ENCODE data around the gene TMEM125.

Gene TMEM125

DNA sequence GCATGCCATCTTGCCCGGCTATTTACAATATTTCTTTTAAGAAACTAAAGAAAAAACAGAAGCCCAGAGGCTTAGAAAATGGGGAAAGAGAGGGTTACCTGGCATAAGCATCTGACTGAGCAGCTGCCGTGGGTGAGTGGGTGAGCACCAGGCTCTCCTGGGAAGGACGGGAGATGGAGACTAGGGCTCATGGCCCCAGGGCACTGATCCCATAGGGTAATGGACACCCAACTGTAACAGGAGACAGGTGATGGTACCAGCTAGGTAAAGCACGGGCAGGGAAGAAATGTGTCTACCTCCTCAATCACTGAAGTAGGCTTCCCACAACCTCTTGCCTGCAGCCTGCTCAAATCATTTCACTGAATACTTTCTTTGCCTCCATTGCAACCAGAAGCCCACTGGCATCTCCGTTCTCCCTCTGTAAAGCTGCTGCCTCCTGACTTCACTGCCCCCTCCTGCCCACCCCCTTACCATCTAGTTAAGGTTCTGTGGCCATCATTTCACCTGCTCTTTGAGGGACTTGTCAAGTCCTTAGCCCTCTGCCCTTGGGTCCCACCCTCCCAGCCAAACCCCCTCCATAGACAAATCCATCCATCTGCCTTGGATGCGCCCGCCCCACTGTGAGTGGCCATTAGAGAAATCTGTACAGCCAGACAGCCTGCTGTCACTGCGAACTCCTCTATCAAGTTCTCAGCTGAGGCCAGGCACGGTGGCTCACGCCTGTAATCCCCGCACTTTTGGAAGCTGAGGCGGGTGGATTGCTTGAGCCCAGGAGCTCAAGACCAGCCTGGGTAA lies 6.2 kb downstream of the TMEM125 start:
- no peak for DNase-seq

DNA sequence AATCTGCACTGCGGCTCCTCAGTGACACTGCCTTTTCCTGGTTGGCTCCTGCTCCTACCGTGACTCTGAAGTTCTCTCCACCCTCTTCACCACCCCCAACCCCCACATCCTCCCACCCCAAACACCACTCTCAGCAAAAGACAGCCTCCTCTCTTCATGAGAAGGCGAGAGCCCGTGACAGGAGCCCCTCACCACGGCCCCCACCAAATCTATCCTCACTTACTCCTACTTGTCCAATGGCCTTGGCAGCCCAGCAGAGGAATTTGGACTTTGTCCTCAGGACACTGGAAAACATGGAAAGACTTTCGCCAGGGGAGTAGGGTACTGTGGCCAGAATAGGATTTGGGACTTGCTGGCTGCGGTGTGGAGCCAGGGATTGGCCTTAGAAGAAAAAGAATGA lies 6.9 kb downstream of the TMEM125 start:
- no peak for DNase-seq

DNA sequence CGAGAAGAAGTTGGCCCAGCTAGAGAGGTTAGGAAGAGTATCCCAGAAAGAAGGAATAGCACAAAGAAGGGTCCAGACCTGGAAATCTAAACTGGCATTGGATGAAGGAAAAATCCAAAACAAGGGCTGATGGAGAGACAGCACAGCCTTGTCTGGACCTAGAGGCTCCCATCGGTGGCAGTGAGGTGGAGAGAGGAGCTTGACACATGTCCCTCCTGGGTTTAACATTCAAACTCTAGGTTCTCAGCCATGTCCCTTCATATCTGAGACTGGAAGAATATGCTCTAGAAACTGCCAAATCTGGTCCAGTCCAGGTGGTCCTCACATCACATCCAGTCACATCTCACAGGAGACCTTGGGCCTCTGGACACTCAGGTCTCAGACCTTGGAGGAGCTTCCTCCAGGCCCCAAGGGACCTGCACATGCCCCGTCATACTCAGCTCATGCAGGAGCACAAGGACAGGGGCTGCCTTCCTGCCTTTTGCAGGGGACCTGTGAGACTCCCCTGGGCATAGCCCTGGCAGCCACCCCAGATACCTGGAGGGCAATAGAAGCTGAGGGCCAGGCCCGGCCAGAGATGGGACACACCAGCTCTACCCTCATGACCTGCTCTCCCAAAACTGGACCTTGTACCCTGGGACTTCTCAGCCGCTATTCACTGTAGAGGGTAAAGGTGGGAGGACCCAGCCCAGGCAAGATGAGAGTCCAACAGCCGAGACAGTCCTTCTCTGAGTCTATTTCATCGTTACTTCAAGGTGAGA lies 7.5 kb downstream of the TMEM125 start:
- no peak for DNase-seq

DNA sequence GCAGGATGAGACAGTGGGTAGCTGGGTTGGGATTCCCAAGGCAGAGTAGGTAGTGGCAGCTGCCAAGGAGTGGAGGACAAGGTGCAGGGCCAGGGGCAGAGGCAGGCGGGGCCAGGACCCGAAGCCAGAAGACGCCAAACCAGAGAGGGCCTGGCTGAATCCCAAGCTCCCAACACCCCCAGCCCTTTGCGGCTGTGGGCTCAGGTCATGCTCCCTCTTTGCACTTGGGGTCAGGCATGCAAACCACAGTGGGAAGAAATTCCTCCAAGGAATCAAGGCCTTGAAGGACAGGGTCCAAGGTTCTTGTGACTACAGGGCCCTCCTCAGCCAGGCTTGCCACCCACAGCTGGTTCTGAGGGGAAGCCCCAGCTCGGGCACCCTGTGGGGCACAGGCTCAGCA lies 9.4 kb downstream of the TMEM125 start:
- no peak for DNase-seq

DNA sequence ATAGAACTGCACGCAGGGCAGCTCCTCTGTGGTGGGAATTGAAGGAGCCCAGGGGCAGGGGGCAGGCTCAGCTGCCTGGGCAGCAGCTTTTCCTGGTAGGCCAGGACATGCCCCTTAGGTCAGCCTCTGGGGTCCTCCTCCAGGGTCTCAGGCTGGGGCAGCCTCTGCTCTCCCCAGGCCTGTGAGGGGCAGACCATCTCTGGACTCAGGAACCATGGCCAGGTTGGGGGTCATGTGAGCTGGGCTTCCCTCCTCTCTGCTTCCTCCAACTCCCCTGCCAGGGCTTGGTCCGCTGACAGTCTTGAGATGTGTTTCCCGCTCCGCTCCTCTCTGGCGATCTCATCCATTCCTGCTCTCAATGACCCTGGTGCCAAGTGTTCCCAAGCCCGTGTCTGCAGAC lies 9.9 kb downstream of the TMEM125 start:
- DNase-seq = no peak

DNA sequence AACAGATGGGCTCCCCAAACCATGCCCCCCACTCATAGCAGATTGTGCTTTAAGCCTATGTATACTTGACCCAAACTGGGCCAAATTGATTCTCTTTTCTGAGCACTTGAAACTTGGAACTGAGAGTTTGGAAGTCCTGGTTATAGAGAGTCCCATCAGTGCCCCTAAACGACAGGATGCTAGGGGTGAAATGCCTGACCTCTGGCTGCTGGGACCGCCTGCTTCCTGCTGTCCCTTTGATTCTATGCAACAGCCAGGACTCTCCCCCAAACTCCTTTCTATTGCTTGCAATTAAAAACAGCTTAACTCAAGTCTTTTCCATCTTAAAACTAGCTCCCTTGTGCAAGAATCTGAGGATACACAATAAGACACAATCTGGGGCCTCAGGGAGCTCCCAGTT lies 10.9 kb downstream of the TMEM125 start:
- DNase-seq = no peak

DNA sequence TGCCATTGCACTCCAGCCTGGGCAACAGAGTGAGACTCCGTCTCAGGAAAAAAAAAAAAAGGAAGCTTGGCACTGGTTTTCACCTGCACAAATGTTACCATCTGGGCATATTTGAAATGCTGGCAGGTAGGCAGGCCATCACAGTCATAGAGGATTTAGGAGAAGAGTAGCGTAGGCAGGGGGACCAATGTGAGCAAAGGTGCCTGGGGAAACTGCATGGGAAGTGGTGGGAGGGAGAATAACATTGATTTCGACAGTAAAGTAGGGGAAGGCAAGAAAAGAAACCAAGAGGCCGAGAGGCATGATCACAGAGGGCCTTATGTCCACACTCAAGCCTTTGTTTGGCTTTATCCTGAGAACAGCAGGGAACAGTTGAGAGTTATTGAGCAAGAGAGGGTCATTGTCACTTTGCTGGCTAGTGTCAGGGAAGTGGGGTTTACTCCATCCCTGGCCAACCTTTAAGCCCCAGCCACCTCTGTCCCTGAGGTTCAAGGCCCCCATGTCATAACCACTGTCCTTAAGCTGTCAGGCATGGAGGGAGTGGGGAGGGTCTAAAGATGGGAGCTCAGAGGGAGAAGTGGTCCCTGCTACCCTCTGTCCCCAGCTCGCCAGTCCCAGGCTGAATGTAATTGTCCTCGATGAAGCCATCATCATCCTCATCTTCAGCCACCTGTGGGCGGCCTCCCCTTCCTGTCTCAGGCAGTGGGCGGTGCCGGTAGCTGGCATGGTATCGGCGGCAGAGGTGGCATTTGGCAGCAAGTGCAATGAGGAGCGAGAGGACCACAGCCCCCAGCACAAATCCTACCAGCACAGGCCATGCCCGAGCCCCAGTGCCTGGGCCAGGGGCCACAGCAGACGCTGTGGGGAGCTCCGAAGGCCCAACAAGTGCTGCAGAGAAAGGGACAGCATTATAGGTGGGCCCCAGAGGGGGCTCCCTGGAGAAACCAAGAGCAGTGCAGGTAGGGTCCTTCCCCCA lies 12.7 kb downstream of the TMEM125 start:
- no peak for DNase-seq

DNA sequence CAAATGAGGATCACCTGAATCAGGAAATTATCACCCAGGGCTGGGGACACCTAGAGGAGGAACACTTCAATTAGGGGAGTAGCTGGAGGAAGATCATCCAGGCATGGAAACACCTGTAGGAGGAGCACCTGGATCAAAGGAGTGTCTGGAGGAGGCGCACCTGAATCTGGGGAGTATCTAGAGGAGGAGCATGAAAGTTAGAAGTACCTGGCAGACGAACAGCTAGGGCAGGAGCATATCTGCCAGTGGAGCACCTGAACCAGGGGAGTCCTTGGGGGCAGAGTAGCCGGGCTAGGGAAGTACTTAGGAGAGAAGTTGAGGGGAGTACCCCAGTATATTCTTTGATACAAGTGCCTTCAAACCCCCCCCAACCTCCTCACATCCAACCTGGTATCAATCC lies 14.3 kb downstream of the TMEM125 start:
- DNase-seq = no peak

DNA sequence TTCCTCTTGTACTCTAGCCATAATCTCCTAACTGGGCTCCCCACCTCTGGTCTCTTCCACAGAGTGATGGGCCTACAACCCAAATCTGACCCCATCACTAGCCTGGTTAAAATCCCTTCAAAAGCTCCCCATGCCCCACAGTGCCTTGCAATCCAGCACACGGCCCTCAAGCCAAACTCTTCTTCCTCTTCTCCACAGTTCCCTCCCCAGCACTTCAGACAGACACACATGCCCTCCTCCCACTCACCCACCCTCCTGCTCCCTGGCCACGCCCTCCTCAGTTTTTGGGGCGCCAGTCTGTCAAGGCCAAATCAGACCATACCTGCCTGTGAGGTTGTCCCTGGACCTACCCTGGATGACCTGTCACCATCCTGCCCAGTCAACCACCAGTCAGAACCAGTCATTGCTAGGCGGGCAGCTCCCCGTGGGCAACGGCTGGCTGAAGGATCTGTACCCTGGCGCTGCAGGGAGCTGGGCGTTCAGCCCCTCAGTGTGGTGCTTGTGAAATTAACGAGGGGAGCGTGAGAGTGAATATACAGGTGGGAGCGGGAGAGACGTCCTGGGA lies 14.8 kb downstream of the TMEM125 start:
- DNase-seq = no peak

DNA sequence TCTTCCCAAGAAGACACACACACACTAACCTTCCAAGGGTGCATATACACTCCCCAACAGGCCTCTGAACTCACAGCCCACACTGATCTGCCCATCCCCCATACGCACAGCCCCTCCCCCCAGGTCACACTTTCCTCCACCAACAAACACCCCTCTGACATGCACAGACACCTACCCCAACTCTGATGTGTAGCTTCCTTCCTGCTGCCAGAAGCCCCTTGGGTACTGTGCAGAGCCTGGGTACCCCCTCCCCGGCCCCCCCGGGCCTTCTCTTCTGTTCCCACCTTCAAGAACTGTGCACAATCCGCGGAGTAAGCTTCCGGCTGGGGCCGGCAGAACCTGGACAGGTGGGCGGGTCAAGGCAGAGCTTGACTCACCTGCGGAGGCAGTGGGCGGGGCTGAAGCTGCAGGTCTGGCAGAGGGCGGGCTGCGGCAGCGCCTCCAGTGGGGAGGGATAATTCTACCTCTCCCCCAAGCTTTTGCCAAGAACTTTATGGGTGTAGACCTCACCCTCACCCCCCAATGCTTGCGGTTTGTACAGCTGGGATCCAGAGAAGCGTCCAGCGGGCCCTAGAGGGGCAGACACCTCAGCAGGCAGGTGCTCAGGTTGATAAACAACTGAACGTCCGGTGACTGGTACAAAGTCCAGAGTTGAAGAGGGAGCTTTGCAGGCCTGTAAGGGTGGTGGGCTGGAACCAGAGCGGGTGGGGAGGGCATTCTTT lies 15.6 kb downstream of the TMEM125 start, which contains the start of gene C1orf210:
Gene C1orf210 (minus strand): TSS at position 313 of the 722 bp plus-strand sequence. CDS start 2,311 bp downstream, outside the sequence.
- DNase-seq = no peak

DNA sequence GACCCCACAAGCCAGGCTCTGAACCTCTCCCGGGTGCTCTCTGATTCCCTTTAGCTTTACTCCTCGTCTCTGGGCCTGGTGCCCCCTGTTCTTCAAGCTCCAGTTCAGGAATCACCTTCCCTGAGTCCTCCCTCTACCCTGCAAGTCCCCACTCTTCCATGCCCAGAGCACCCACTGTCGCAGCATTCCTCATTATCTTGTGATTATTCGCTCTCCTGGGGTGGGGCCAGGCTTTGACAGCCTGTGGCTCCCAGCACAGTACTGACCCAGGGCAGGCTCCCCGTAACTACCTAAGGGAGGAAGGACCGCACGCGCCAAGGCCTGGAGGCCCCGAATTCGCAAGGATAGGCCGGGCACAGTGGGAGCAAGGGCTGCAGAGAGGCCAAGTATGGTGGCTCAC lies 16.3 kb downstream of the TMEM125 start:
- DNase-seq = no peak

DNA sequence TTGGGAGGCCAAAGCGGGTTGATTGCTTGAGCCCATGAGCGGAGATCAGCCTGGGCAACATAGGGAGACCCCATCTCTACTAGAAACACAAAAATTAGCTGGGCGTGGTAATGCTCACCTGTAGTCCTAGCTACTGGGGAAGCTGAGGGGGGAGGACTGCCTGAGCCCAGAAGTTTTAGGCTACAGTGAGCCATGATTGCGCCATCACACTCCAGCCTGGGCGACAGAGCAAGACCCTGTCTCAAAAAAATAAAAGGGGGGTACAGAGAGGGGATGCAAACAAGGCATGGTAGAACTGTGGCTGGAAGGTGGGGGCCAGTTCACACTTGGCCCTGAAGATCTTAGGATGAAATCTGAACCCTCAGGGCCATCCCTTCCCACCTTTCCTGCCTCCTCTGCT lies 16.8 kb downstream of the TMEM125 start:
- no peak for DNase-seq

DNA sequence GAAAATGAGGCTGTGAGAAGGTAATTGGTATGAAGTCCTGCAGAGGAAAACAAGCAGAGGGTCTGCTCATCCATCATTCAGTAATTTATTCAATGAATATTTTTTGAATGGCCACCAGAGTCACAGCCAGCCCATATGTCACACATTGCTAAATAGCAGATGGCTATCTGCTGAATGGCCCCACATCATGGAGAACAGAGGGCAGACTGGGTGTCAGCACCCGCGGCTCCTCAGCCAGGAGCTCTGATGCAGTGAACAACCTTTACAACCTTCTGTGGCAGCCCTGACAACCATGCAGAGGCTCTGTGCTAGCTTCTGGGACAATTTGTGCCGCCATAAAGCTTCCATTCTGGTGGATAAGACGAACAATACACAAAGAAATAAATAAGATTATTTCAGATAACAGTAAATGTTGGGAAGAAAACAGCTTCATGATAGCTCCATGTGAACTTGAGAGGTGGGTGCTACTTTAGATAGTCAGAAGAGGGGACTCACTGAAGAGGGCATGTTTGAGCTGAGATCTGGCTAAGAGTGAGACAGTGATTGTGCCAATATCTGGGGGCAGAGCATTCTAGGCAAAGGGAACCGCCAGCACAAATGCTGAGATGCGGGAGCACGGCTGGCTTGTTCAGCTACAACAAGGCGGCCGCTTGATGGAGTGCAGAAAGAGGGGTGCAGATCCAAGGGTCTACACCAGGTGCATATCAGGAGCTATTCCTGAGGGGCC lies 18.4 kb downstream of the TMEM125 start:
- DNase-seq = no peak

DNA sequence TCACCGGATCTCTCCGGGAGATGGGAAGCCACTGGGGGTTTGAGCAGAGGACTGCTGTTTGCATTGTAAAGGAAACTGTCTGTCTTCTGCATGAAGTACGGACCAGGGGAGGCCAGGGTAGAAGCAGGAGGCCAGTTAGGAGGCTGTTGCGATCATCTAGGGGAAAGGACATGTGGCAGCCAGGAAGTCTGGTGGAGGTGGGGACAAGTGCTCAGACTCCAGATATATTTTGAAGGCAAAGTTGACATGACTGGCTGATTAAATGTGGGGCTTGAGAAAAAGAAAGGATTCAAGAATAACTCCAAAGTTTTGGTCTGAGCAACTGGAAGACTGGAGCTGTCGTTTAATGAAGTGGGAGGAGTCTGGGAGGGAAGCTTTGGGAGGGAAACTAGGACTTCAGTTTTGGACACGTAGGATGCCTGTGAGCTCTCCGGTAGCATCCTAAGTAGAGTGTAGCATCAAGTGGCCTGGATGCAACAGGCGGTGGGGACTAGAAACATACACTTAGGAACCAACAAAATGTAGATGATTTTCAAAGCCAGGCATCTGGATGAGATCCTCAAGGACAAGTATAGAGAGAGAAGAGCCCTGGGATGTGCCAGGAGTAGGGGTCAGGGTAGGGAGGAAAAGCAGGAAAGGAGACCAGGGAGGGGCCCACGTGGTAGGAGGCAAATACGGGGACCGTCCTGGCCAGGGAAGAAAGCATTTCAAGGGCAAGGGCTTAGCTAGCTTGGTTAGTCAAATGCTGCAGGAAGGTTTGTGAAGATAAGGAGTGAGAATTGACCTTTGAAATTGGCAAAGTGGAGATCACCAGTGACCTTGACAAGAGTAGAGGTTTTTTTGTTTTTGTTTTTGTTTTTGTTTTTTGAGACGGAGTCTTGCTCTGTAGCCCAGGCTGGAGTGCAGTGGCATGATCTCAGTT lies 19.3 kb downstream of the TMEM125 start:
- no peak for DNase-seq

DNA sequence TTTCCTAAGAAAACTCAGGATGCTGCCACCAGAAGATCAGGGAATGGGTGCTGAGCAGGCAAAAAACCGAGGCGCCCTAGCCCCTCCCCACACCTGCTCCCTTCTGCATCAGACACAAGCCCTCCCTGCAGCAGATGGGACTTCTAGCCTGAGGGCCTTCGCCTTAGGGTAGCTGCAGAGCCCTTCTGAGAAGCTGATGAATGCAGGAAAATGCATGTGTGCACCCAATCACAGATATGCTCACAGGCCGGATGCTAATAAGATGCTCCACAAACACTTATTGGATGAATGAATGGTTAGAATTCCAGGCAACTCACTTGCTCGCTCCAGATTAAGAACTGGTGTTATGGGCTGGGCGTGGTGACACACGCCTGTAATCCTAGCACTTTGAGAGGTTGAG lies 22.4 kb downstream of the TMEM125 start:
- DNase-seq = no peak

DNA sequence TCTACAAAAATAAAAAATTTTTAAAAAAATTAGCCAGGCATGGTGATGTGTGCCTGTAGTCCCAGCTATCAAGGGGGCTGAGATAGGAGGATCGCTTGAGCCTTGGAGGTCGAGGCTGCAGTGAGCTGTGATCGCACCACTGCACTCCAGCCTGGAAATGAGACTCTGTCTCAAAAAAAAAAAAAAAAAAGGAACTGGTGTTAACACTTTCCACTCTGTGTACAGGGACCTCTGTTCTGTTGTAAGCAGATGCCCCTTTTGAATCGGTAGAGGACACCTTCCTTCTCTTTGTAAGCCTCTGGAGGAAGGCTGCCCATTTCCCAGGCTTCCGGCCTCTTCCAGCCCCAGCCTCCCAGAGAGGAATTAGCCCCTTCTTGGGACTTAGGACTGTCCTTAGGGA lies 22.9 kb downstream of the TMEM125 start:
- DNase-seq = no peak

DNA sequence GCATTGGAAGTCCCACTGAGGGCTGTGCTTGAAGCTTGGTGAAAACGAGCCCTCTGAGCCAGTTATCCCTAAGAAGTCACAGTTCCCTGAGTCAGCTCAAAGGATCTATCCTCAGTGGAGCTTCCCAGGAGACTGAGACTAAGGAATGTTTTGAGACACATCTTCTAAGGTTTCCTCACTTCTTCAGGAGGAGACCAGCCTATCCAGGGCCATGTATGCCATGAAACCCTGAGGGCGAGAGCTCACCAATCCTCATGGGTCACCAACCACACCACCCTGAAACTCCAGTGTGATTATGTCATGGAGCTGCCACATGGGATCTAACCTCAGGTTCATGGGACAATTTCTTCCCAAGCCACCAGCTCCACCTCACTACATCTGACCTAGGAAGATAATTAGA lies 23.4 kb downstream of the TMEM125 start:
- DNase-seq = no peak

DNA sequence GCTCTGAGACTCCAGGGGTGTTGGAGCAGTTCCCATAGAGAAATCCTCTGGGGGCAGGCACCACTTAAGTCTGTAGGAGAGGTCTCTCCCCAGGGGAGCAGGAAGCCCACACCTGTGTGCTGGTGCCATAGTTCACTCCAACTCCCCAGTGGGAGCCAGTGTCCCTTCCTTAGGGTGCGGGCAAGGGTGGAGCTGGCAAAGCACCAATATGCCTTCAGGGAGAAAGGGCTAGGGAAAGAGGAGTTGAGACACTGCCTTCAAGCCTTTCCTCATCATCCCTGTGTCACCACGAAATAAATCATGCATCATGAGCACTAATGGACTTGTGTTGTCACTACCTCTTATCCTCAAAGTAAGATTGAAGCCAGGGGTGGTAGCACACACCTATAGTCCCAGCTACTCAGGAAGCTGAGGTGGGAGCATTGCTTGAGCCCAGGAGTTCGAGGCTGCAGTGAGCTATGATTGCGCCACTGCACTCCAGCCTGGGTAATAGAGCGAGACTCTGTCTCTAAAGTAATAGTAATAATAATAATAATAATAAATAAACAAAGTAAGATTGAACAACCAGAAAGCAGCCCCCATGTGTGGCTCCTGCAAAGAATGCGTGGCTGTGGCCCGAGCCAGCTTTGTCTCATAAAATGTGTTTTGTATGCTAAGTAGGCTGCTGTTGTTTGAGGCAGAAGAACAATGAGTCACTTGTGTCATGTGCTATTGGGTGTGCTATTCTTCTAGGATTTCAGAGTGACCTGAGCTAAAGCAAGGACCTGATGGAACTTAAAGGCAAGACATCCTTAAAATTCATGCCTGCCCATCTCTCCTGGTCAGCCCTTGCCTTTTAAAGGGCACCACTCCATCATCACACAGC lies 24.3 kb downstream of the TMEM125 start:
- DNase-seq = no peak

DNA sequence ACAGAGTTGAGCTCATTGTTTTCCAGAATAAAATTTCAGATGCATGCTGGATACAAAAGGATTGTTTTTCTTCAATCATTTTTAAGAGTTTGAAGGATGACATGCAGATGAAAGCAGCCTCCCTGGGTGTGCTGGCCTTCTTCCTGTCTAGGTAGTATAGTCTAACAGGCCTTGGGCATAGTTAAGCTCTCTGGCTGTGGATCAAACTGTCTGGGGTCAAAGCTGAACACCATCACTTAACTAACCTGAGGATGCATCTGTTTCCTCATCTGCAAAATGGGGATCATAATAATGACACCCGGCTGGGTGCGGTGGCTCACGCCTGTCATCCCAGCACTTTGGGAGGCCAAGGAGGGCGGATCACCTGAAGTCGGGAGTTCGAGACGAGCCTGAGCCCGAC lies 25.0 kb downstream of the TMEM125 start:
- no peak for DNase-seq

Measured in KG1 (cell line).